Left lung (tissue), 10 donors: ENCODE measurements around the gene PHLDB2. TPM values are rescaled to one million over a fixed set of nuclear protein-coding genes. Genes with fewer than 3 reads are reported as not detected.
A peak's percentile ranks its signal among the peaks of the same experiment; 100 is the strongest.

Experiments used
- ATAC-seq: fragments of 200-7000 bp; cut with Tn5 transposase; one replicate; pipeline ENCODE4 v1.9.1; 2020; ENCODE audit warnings: moderate library complexity
- DNase-seq, 4 donors: peaks; one replicate each; pipeline ENCODE4 v3.0.0-alpha.2; 2013 to 2020
- H3K27ac ChIP-seq, 2 donors: fragments of 200-600 bp; sonication (generic) in 1 of 2; one replicate each; pipeline versions ENCODE4 v1.5.0 to v1.8.0; 2020 to 2021
- H3K27me3 ChIP-seq, 2 donors: fragments of 200-600 bp; sonication (generic) in 1 of 2; one replicate each; pipeline versions ENCODE4 v1.5.0 to v1.8.0; 2020 to 2021
- H3K36me3 ChIP-seq, 2 donors: fragments of 200-600 bp; sonication (generic) in 1 of 2; one replicate each; pipeline versions ENCODE4 v1.5.0 to v1.8.0; 2020 to 2021
- H3K4me1 ChIP-seq, 2 donors: fragments of 200-600 bp; one replicate each; pipeline ENCODE4 v1.8.0; 2021
- H3K4me3 ChIP-seq, 2 donors: fragments of 200-600 bp; sonication (generic) in 1 of 2; one replicate each; pipeline versions ENCODE4 v1.5.0 to v1.8.0; 2020 to 2021; ENCODE audit warnings: mild to moderate bottlenecking in 1 of 2
- H3K9me3 ChIP-seq, 2 donors: fragments of 200-600 bp; sonication (generic) in 1 of 2; one replicate each; pipeline versions ENCODE4 v1.5.0 to v1.8.0; 2020 to 2021
- CTCF ChIP-seq, 2 donors: fragments of 200-600 bp; sonication (generic) in 1 of 2; IDR thresholded peaks; one replicate each; pipeline versions ENCODE4 v1.5.0 to v1.8.0; 2021; ENCODE audit warnings: antibody characterized with exemption in 2 of 2
- intact Hi-C, 2 donors: fragments of 100-400 bp; cut with DNase I; formaldehyde crosslinking; loops; one replicate each; pipeline versions ENCODE4 v1.11.2 to v1.14.2; 2022
- polyA plus RNA-seq, 6 donors: library from polyadenylated mRNA; unstranded; fragments of 120-200 nt; gene quantifications; one replicate each; pipeline ENCODE4 v1.2.1, GENCODE V29; 2013; ENCODE audit not compliant: insufficient read length in 6 of 6
- total RNA-seq, 2 donors: library from RNA; stranded (reverse); fragmentation: NEBNext Ultra II Directional; extraction: Animal tissue kit (Norgen Biotek cat#: 25700); gene quantifications; one replicate each; pipeline ENCODE4 v1.2.1, GENCODE V29; 2021
- donor health status: DM: no; HTN: yes; CAD: no.
- donor health status: DM: no; HTN: no; CAD: no.

The PHLDB2 gene
- total and polyA plus RNA-seq, 8 donors, result 38.0 to 71.0 (median 51.7) TPM

GRCh38 chr3:111971533-111972130, 112.6 kb downstream of the PHLDB2 start:
- no peak for ATAC-seq
- intact Hi-C loops, result no loop called here
- Histone ChIP-seq H3K27me3 (no peaks in the 10 kb centered on the region), H3K4me3 (no peak overlapping the region), H3K9me3 (no peaks in the 10 kb centered on the region), H3K4me1 (peaks cover 0 to 10% of the 10 kb centered on the region in 2 donors), H3K27ac (no peak overlapping the region), H3K36me3 (peaks cover 0 to 8% of the 10 kb centered on the region in 2 donors)
- DNase-seq, result peak in 1 of 4 donors; percentile 36
- no peak for TF ChIP-seq CTCF (IDR thresholded peaks at IDR 0.05)

- DNase-seq, result no peak
- H3K27me3 ChIP-seq, result no peaks in the 10 kb centered on the region
- no peak overlapping the region for H3K4me3 ChIP-seq
- ATAC-seq, result no peak
- no peak for TF ChIP-seq CTCF (IDR thresholded peaks at IDR 0.05)
- H3K27ac ChIP-seq, result no peak overlapping the region
- peaks cover 0 to 8% of the 10 kb centered on the region in 2 donors for H3K36me3 ChIP-seq
- H3K9me3 ChIP-seq, result no peaks in the 10 kb centered on the region
- H3K4me1 ChIP-seq, result no peaks in the 10 kb centered on the region
- intact Hi-C loops, result no loop called here
These were observed 113.8 kb downstream of the PHLDB2 start for GRCh38 chr3:111972891-111973290.

- Histone ChIP-seq H3K27ac (no peak overlapping the region), H3K4me1 (peaks cover 0 to 7% of the 10 kb centered on the region in 2 donors), H3K4me3 (no peak overlapping the region), H3K36me3 (no peaks in the 10 kb centered on the region), H3K9me3 (no peaks in the 10 kb centered on the region), H3K27me3 (no peaks in the 10 kb centered on the region)
- DNase-seq (no peak), ATAC-seq (no peak)
- TF ChIP-seq CTCF (IDR thresholded peaks at IDR 0.05), result no peak
- intact Hi-C loops, result no loop called here
These were observed 116.1 kb downstream of the PHLDB2 start for GRCh38 chr3:111975131-111975530.

- DNase-seq (no peak), ATAC-seq (no peak)
- intact Hi-C loops, result no loop called here
- Histone ChIP-seq H3K27ac (no peak overlapping the region), H3K4me3 (no peak overlapping the region), H3K9me3 (no peaks in the 10 kb centered on the region), H3K27me3 (no peaks in the 10 kb centered on the region), H3K36me3 (no peaks in the 10 kb centered on the region), H3K4me1 (peaks cover 0 to 18% of the 10 kb centered on the region in 2 donors)
- no peak for TF ChIP-seq CTCF (IDR thresholded peaks at IDR 0.05)
These were observed 117.2 kb downstream of the PHLDB2 start for GRCh38 chr3:111976254-111976653.

GRCh38 chr3:111978583-111979433, 119.7 kb downstream of the PHLDB2 start, which contains the start of gene ABHD10:
TSS of gene ABHD10 (plus strand) at chr3:111979026. CDS start at chr3:111979062, 36 bp downstream.
- DNase-seq (peak; percentile 98 to 99 (median 98)), ATAC-seq (peak; percentile 98)
- Histone ChIP-seq H3K36me3 (no peaks in the 10 kb centered on the region), H3K27me3 (no peaks in the 10 kb centered on the region), H3K9me3 (no peaks in the 10 kb centered on the region), H3K27ac (peak within 1 kb of the TSS; percentile 86 to 95), H3K4me1 (peaks cover 0 to 30% of the 10 kb centered on the region in 2 donors), H3K4me3 (peak within 1 kb of the TSS; percentile 81 to 83)
- TF ChIP-seq CTCF (IDR thresholded peaks at IDR 0.05), result peak in 1 of 2 donors; percentile 3
- intact Hi-C loops, result no loop called here
